Astrocyte of the spinal cord (primary cell): ENCODE measurements around the gene GPR62.

ENCODE experiments used
- DNase-seq: peaks from one replicate; pipeline ENCODE4 v3.0.0; 2011; ENCODE audit warnings: low read depth, low spot score
- H3K4me3 ChIP-seq: 2 replicates; pipeline ENCODE4 v1.5.1; 2011; ENCODE audit warnings: low read depth, mild to moderate bottlenecking, low read length, moderate library complexity
- in situ Hi-C: cut with HindIII; loops from 2 replicates; pipeline ENCODE4 v1.10.0; 2017; ENCODE audit warnings: low sequenced_read_pairs
- TF ChIP-seq, protein P1 (sequence below): IDR thresholded peaks from 2 replicates; pipeline ENCODE4 v1.5.1; 2012; ENCODE audit warnings: low read depth, mild to moderate bottlenecking, low read length, inconsistent platforms

The GPR62 gene

DNA sequence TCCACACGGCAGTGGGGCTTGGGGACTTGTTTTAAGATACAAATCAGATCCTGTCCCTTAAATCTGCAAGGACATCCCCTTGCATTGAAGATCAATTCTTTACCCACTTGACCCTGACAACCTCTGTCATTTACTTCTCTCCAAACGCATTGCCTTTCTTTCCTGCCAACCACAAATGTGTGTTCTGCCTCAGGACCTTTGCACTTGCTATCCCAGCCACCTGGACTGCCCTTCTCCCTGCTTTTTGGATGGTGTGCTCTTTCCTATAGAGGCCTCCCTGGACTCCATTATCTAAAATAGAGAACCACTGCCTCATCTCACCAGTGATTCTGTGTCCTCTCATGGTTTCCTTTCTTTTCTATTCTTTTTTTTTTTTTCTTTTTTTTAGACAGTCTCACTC lies 42.0 kb downstream of the GPR62 start:
- no peak overlapping the region for H3K4me3 ChIP-seq
- no peak for DNase-seq
- TF ChIP-seq, protein P1, sequence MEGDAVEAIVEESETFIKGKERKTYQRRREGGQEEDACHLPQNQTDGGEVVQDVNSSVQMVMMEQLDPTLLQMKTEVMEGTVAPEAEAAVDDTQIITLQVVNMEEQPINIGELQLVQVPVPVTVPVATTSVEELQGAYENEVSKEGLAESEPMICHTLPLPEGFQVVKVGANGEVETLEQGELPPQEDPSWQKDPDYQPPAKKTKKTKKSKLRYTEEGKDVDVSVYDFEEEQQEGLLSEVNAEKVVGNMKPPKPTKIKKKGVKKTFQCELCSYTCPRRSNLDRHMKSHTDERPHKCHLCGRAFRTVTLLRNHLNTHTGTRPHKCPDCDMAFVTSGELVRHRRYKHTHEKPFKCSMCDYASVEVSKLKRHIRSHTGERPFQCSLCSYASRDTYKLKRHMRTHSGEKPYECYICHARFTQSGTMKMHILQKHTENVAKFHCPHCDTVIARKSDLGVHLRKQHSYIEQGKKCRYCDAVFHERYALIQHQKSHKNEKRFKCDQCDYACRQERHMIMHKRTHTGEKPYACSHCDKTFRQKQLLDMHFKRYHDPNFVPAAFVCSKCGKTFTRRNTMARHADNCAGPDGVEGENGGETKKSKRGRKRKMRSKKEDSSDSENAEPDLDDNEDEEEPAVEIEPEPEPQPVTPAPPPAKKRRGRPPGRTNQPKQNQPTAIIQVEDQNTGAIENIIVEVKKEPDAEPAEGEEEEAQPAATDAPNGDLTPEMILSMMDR, result no peak
- in situ Hi-C loops, result no loop called here

DNA sequence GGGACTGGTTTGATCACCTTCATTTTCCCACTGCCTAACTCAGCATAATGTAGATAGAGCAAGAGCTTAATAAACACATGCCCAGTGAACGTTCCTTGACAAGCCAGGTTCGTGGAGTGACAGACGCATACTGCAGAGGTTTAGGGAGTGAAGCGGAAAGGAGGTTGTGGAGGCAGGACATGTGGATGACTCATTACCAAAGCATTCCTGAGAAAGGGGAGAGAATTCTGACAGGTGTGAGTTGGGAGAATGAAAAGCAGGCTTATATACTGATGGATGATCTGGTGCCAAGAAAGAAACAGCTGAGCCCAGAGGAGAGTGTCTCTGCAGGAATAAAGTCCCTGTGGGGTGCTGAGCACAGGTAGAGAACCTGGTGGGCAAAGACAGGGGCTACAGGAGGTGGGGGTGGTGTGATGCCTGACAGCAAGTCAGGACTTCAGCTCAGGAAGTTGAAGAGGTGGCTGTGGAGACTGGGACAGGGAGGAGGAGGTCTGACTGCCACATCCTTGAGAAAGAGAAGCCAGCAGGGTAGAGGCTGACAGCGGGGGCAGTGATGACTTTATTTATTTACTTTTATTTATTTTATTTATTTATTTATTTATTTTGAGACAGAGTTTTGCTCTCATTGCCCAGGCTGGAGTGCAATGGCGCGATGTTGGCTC lies 42.9 kb downstream of the GPR62 start:
- H3K4me3 ChIP-seq, result no peak overlapping the region
- TF ChIP-seq, protein P1, result no peak
- in situ Hi-C loops, result no loop called here
- DNase-seq, result no peak

DNA sequence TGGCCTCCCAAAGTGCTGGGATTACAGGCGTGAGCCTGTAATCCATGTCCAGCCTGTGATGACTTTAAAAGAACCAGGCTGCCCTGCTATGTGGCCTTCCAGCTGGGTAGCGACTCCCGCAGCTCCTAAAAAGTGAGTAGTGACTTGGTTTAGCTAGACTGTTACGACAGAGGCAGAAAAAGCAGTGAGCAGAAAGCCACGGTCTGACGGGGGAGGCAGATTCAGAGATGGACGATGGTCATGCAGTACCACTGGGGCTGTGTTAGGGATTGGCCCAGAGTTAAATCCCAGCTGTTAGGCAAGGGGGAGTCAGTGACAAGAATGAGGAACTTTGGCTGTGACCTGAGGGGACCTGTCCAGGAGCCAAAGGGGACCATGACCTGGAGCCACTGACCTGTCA lies 43.6 kb downstream of the GPR62 start:
- TF ChIP-seq, protein P1, result no peak
- no peak for DNase-seq
- in situ Hi-C loops, result no loop called here
- no peak overlapping the region for H3K4me3 ChIP-seq

DNA sequence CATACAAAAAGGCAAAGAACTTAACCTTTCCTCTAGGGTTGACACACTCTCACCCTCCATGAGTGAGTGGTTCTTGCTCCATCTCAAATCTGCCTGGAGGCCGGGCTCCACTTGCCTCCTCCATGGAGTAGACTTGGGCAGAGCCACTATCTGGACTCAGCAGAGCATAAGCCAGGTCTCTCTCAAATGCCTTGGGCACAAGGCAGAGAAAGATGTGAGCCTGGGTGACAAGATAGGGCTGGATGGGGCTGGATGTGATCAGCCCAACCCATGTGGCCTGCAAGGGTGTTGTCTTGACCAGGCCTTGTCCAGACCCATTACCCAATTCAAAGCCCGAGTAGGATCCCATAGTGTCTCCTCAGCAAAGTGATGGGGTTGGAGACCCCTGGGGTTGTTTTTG lies 44.7 kb downstream of the GPR62 start:
- in situ Hi-C loops, result no loop called here
- no peak overlapping the region for H3K4me3 ChIP-seq
- TF ChIP-seq, protein P1, result no peak
- DNase-seq, result no peak

DNA sequence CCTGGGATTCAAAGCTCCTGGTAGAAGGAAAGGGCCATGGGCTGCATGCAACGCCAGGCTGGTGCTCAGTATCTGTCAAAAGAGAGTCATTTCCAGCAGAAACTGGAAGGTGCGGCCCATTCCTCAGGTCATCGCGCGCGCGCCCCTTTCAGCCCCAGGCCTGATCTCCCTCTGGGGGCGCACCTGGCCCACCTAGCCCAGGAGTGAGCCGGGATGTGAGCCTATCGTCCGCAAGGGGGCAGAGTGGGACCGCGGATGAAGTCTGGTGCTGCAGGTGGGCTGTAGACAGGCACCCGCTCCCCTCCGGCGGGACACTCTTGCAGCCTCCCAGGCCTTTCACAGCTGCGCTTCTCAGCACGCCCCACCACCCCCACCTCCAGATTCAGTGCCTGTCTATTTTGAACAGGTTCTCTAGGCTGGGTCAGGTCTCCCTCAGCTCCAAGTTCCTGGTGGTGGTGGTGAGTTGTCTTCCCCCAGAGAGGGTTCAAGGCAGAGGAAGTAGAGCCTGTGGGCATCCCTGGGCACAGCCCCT lies 46.3 kb downstream of the GPR62 start:
- in situ Hi-C loops, result no loop called here
- TF ChIP-seq, protein P1, result peak; percentile 95
- DNase-seq, result peak; percentile 51
- H3K4me3 ChIP-seq, result no peak overlapping the region

DNA sequence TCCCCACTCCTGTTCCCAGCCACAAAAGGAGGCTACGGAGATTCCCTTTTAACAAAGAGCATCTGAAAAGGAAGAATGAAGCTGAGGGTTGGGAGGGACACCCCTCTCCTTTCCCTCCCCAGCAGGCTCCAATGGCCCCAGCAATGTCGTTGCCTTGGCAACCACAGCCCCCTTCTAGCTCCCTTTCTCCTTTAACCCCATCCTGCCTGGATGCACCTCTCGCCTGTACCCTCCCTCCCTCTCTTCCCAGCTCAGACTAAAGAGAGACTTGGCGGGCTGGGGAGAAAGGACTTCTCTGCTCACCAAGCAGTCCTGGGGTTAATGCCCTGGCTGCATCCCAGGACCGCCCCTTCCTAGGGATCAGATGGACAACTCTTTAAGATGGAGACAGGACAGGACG lies 47.6 kb downstream of the GPR62 start:
- TF ChIP-seq, protein P1, result no peak
- in situ Hi-C loops, result no loop called here
- DNase-seq, result no peak
- no peak overlapping the region for H3K4me3 ChIP-seq
